ENCODE measurements around the gene AUNIP. TPM values are rescaled to one million over a fixed set of nuclear protein-coding genes. Genes with fewer than 3 reads are reported as not detected.

AUNIP gene
- 1.4 TPM for total RNA-seq (ENCODE audit: insufficient read depth, low replicate concordance)

- peak; percentile 90 for DNase-seq (ENCODE audit: low spot score)
Observed at GRCh38 chr1:25858906-25859789, at the start of gene AUNIP. Gene AUNIP (minus strand): TSS chr1:25859457. CDS start chr1:25859357, 100 bp downstream.

- DNase-seq (ENCODE audit: low spot score) = no peak
Observed at GRCh38 chr1:25909040-25909439, 49.8 kb upstream of the AUNIP start.

DNA sequence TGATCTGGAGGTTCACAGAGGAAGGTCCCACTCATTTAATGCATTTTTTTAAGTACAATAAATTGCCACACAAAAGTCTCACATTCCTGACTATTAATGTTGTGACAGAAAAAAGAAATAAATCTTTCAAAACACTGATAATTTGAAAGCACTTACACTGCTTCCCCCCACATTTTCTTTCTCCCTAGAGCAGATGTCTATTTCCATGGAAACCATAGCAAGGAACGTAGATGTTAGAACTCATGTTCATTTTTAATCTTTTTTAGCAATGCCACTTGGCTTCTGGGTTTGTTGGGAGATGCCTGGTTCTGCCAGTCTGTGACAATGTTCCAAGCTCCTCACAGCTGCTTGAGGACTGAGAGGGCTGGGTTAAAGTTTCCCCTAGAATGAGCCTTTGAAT lies 48.9 kb upstream of the AUNIP start:
- DNase-seq (ENCODE audit: low spot score) = no peak

- no peak for DNase-seq (ENCODE audit: low spot score)
Observed at GRCh38 chr1:25907601-25908000, 48.3 kb upstream of the AUNIP start.

- no peak for DNase-seq (ENCODE audit: low spot score)
Observed at GRCh38 chr1:25906644-25907300, 47.5 kb upstream of the AUNIP start.

GRCh38 chr1:25905680-25906643 lies 46.7 kb upstream of the AUNIP start, which contains the start of gene STMN1:
Gene STMN1 (minus strand): TSS chr1:25906419. CDS start chr1:25904676, 1,743 bp downstream.
- peak; percentile 90 for DNase-seq (ENCODE audit: low spot score)

DNA sequence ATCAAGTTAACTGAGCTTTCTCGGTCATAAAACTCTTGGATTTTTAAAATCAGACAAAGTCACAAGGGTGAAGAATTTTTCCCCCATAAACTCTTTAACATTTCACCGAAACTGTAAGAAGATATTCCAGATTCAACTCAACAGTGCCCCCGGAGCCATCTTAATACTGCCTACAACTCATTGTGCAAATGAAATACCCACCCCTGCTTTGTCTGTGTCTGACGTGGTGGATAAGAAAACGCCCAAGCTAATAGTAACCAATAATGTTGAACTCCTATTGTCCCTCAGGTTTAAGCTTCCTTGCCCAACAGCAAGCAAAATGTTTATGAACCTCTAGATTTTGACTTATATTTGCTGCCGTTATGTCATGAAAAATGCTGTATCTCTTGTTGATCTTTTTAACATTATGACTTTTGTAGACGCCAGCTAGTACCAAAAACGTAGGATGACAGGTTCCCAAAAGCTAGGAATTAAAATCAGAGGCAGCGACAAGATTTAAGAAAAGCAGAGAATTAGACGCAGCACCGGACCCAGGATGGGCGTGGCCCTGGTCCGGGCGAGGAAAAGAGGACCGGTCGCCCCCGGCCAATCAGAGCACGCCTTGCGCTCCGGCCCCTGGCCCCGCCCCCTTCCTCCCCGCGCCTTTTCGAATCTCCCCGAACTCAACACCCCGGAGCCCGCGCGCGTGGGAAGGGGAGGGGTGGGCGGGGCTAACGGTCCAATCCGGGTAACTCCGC lies 45.9 kb upstream of the AUNIP start:
- peak; percentile 93 for DNase-seq (ENCODE audit: low spot score)

- DNase-seq (ENCODE audit: low spot score) = no peak
Observed at GRCh38 chr1:25903986-25904385, 44.7 kb upstream of the AUNIP start.

DNA sequence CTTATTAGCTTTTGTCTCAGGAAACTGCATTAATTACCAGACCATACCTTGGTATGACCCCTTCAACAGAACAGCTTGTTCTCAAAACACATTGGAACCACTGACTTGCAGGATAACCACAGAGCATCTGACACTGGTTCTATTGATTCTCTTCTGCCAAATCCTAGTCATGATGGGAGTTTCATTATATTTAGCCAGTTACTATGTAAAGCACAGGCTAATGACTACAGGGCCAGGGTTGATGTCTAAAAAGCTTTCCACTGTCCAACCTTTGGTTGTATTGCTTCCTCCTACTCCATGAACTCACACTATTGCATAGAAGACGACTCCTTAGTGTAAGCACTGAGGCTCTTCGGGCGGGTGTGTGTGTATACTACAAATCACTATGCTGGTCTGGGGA lies 43.2 kb upstream of the AUNIP start:
- DNase-seq (ENCODE audit: low spot score) = no peak

- no peak for DNase-seq (ENCODE audit: low spot score)
Observed at GRCh38 chr1:25900219-25900618, 41.0 kb upstream of the AUNIP start.

GRCh38 chr1:25899792-25900191 lies 40.5 kb upstream of the AUNIP start:
- no peak for DNase-seq (ENCODE audit: low spot score)

DNA sequence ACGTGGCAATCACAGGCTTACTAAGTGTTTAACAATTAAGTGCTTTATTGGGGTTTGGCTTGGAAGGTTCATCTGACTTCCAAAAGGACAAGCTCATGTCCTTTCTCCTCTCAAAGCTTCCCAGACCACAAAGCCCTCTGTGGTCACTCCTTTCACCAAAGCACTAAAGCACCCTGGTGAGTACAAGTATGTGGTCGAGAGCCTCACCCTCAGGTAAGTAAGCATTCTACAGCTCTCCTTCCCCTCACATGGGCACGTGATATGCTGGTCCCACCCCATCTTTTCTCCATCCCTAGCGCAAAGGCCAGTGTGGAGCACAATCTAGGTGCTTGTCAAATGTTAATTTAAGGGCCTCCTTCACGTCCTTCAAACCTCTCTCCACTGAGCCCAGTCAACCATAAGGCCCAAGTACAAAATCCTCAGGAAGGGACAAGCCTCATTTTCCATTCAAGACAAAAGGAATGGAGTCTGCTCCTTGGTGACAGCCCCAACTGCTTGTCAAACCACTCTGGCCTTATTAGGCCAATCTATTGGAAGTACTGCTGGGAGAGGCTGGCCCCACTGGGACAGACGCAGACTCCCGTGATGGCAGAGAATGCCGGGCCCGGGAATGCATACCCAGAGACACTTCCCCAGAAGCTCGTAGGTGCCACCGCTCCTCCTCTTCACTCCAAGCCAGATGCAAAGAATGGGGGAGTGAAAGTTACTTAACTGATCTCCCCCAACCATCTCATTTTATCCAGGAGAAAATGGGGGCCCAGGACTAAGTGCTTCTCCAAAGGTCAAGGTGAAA lies 39.2 kb upstream of the AUNIP start:
- no peak for DNase-seq (ENCODE audit: low spot score)

DNA sequence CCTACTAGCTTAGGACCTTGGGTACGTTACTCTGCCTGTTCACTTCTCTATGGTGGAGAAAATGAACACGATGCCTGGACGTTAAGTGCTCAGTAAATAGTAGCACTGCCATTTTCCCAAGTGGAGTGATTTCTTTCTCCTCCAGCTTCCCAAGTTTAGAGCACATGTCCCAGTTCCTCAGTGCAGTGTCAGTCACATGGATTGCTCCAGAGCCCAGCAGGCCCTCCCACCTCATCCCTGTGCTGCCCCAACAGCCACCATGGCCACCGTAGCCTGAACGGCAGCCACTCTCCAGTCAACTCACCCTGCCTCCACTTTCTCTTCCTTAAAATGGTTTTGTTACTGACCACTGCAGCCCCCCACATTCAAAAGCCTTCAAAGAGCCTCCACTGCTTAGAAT lies 38.5 kb upstream of the AUNIP start:
- DNase-seq (ENCODE audit: low spot score) = no peak

DNA sequence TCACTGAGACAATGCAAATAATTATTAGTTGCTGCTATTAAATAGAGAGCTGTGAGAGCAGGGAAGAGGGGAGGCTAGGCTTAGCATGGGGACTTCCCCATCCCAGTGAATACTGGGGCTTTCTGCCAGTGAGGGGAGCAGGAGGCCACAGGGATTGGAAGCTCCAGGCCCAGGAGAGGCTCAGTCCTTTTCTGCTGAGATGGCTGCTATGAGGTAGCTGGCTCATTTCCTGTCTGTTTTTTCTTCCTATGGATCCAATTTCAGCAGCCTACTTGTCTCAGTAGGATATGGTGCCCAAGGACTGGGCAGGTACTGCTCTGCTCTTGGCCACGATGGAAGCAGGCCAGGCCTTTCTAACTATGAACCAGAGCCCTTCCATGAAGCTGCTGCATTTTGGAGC lies 37.0 kb upstream of the AUNIP start:
- no peak for DNase-seq (ENCODE audit: low spot score)

DNA sequence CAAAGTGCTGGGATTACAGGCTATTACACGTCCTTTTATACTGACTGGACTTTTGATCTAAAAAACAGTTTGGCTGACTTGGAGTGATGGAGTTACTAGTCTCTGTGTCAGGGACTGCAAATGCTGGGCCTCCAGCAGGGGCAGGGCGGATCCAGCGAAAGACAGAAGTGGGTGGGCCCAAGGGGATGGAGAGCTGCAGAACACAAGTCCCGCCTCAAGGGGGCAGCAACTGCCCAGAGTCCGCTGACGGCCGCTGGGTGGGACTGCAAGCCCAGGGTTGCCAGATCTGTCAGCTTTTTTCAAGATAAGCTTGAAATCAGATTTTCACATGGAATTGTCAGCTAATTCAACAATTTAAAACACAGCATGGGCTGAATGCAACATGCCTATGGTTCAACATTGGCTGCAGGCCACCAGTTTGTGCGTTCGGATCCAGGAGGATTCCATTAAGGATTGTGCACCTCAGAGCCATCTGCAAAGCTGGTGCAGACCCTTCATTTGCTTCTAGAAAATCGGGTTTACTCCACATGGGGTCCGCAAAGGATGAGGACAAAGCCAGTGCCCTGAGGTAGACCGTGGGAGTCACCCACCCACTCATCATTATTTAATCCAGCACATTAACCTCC lies 36.2 kb upstream of the AUNIP start:
- peak; percentile 97 for DNase-seq (ENCODE audit: low spot score)

DNA sequence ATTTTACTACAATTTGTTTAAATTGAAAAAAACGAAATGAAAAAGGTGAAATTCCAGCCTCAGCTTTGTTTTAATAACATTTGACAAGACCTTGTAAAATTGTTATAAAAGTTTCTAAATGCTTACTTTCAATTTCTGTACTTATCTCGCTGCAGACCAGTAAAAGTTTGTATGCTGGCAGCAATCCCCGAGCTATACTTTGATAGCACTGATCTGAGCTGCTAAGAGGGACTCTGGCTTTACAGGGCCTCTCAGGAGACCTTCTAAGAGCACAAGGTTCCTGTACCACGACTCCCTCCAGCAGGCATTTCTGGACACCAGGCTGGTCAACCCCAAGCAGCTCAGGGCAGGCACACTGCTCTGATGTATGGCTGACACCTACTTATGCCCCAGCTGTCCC lies 33.9 kb upstream of the AUNIP start:
- peak; percentile 86 for DNase-seq (ENCODE audit: low spot score)

DNA sequence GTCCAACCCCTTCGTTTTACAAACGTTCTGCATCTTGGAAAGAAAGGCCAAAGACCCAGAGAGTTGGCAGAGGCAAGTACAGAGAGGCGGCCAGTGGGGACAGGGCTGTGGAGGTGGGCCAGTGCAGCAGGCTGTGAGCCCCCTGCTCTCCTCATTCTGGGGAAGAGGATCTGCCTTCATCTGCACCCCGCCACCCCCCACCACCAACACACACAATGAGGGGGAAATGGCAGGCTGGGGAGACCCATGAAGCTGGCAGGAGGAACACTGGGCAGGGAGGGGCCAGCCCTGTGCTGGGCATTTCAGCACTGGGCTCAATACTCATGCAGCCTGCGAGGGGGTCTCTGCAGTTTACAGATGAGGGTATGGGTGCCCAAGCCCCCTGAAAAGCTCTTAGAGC lies 32.3 kb upstream of the AUNIP start:
- DNase-seq (ENCODE audit: low spot score) = no peak

DNA sequence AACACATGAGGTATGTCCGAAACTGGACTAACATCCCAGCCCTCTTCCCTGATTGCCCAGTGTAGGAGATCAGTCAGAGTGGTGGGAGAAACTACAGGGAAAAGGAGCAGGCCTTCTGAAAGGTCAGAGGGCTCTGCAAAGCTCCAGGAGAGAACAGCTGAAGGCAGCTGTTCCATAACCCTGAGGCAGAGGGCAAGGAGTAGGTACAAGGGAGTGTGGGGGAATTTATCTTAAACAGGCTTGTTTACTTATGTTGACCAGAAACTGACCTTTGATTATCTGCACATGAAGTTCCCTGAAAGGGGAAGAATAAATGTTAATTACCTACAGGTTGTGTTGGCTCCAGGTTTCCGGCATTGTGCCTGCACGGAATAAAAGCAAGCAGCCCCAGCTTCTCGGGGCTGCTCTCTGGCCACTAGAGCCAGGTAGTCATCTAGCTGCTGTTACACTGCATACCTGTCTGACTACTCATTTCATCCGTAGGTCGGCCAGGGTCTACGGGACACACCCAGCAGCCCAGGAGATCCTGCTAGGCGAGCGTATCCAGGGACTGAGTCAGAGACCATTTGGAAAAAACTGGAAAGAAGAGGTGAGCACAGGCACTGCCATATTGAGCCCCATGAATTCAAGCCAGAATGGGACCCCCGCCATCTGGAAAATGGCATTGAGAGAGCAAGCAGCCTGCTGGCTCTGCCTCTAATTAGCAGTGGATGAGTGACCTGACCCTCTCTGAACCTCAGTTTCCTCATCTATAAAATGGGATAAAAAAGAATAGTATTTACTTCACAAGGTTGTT lies 31.2 kb upstream of the AUNIP start:
- peak; percentile 36 for DNase-seq (ENCODE audit: low spot score)

- DNase-seq (ENCODE audit: low spot score) = no peak
Observed at GRCh38 chr1:25889470-25889869, 30.2 kb upstream of the AUNIP start.

Data from umbilical cord (tissue), 2 donors.